Stimulated activated CD4-positive, alpha-beta T cell treated with anti-CD3 and anti-CD28 coated beads, Interleukin-4, amount 100 ng/mL, for 4 hours (primary cell): ENCODE data around the gene TRPM1.

ENCODE experiments used
- DNase-seq, 2 experiments: peaks; one replicate each; pipeline ENCODE4 v3.0.0-alpha.2; 2020

The TRPM1 gene

DNA sequence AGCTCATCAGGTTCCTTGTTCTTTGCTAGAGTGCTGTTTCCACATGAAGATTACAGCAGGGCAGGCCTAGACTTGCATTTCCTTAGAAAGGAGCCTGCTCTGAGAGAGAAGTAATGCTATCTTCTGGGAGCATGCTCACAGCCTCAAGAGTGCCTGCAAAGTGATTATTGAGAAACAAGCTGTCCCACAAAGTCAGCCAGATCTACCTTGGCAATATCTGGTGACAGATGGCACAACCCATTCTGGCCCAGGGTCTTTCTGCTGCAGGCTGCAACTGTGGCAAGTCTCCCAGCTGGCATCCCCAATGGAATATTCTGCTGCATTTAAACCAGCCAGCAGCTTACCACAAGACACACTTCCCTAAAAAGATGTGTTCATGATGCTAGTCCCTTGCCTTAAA is 139.4 kb downstream of the TRPM1 start:
- no peak for DNase-seq

GRCh38 chr15:30958219-30958618 is 143.3 kb downstream of the TRPM1 start:
- no peak for DNase-seq

DNA sequence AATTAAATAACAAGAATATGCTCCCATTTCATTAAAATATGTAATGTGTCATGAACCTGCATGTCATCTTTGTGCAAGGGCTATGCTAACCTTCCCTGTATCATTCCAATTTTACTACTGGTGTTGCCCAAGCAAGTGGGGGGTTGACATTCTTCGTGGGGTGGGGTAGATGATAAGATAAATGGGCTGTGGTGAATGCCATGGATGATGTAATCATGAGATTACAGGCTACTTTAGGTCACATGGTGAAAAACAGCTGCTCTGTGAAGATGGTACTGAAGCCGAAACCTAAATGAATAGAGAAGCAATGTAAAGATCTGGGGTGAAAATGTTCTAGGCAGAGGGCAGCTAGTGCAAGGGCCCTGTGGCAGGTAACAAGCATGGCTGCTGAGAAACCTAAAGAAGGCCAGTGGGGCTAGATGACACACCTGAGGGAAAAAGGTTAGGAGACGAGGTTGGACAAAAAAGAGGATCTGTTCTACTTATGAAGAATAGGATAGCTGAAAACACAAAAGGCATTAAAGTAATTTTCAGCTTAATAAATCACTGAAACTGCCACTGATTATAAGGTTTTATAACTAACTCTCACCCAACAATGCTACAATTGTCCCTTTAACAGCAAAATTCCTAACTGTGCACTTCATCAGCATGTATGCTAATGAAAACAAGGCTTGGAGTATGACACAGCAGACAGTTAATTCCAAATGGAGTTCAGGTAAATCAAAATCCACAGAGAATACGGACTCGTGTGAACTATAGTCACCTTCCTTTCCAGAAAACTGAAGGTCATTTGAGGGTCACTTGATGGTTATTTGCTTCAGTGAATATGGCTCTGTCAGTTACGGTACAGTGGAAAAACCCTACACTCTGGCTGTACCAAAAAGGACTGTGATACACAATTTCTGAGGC is 145.1 kb downstream of the TRPM1 start:
- DNase-seq, result no peak

DNA sequence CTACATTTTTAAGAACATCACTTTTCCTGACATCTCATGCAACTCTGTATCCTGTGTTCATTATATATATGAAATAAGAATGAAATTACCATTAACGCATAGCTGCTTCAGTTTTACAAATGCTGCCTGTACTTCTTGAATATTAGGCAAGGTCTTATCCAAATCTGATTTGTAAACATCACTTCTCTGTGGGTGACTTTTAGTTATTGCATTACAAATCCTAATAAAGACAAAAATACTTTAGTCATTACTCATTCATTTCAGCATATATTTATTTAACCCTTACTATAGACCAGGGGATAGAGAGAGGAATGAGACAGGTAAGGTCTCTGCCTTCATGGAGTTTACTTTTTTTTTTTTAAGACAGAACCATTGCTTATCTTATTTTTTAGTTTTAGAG is 146.9 kb downstream of the TRPM1 start:
- DNase-seq, result no peak

- no peak for DNase-seq
These were observed 147.7 kb downstream of the TRPM1 start for GRCh38 chr15:30953731-30954378.

DNA sequence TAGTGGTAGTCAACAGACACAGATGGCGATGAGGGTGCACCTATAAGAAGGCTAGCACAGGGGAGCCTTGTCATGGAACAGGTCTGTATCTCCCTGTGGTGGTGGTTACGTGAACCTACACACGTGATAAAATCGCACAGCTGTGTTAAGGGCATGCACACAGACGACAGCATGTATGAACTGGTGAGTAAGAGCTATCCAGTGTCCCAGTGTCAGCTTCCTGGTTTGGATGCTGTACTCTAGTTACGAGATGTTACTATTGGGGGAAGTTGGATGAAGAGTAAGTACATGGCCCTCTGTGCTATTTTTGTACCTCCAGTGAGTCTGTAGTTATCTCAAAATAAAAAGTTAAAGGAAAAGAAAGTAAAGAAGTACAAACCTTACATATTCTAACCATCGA is 148.3 kb downstream of the TRPM1 start:
- no peak for DNase-seq
